Left kidney (tissue), 2 donors: ENCODE results near the gene CNTNAP5. TPM values are rescaled to one million over a fixed set of nuclear protein-coding genes. Genes with fewer than 3 reads are reported as not detected.

Experiments
- DNase-seq: peaks from one replicate; pipeline ENCODE4 v3.0.0-alpha.2; 2013
- polyA plus RNA-seq: library from polyadenylated mRNA; unstranded; fragments of 120-200 nt; gene quantifications from one replicate; pipeline ENCODE4 v1.2.1, GENCODE V29; 2013; ENCODE audit not compliant: insufficient read length

CNTNAP5 gene
- polyA plus RNA-seq, 1 donor, result 0.03 TPM

GRCh38 chr2:124898827-124899226 lies 873.7 kb downstream of the CNTNAP5 start:
- DNase-seq, result no peak

GRCh38 chr2:124908411-124908810 lies 883.3 kb downstream of the CNTNAP5 start:
- DNase-seq, result no peak

GRCh38 chr2:124911560-124911959 lies 886.5 kb downstream of the CNTNAP5 start:
- DNase-seq, result no peak

DNA sequence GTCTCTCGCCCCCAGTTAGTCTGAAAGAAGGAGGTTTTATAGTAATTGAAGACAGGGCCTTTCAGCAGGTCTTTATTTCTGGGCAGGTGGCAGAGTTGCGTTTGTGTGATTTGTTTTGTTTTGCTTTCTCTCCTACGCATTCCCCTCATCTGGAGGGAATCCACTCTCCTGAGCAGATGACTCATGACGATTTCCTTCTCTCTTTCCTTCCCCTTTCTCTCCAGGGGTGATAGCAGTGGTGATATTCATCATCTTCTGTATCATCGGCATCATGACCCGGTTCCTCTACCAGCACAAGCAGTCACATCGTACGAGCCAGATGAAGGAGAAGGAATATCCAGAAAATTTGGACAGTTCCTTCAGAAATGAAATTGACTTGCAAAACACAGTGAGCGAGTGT lies 888.8 kb downstream of the CNTNAP5 start:
- no peak for DNase-seq

- no peak for DNase-seq
Measured at GRCh38 chr2:124915567-124915966, 890.5 kb downstream of the CNTNAP5 start.

DNA sequence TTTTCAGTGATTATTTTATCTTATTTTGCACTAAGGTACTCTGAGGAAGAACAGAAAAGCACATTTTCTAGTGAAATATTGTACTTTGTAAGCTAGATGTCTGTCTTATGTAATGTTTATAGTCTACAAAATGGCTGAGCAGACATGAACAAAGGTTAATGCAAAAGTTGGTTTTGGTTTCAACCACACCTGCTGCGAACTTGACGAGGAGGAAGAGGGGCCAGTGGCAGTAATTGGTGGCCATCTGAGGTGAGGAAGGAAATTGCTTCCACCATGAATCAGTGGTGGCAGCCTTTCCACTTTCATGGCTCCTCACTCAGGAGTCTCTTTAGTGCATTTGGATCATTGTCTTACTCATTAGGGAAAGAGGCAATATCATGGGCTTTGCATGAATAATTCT lies 894.2 kb downstream of the CNTNAP5 start:
- no peak for DNase-seq

DNA sequence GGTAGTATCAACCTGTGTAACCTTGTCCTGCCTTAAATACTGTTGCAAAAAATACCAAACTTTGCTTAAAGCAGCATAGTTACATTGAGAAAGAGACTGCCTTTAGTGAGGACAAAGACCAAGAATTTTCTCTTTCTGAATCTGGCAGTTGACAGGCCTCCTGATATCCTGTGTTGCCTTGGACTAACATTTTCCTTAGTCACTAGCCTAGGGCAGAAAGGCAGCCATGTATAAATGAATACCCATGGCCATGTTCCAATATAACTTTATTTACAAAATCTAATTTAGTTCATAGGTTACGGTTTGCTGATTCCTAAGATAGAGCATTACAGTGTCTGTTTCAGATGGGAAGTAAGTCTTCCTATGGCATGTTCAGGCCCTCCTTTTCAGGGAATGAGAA lies 895.4 kb downstream of the CNTNAP5 start:
- no peak for DNase-seq

DNA sequence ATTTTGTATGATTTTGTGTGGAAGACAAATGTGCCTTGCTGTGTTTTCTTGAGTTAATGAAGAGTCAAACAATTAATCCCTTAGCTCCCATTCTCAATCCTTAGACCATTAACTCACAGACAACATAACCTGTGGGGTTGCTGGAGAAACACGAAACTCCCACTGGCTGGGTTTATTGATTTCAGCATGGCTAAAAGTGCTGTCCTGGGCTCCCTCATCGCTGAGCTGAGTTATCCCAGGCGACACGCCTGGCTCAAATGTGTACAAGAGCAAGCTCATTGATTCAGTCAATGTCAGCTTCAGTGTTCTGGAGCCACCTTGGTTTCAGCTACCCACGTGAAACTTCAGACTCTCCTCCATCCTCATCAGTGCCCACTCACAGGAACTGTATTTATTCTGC lies 896.1 kb downstream of the CNTNAP5 start:
- DNase-seq, result no peak

GRCh38 chr2:124923097-124923496 lies 898.0 kb downstream of the CNTNAP5 start:
- no peak for DNase-seq

GRCh38 chr2:124933883-124934282 lies 908.8 kb downstream of the CNTNAP5 start:
- DNase-seq, result no peak

GRCh38 chr2:124953921-124954320 lies 928.8 kb downstream of the CNTNAP5 start:
- no peak for DNase-seq

GRCh38 chr2:124959581-124959980 lies 934.5 kb downstream of the CNTNAP5 start:
- no peak for DNase-seq

DNA sequence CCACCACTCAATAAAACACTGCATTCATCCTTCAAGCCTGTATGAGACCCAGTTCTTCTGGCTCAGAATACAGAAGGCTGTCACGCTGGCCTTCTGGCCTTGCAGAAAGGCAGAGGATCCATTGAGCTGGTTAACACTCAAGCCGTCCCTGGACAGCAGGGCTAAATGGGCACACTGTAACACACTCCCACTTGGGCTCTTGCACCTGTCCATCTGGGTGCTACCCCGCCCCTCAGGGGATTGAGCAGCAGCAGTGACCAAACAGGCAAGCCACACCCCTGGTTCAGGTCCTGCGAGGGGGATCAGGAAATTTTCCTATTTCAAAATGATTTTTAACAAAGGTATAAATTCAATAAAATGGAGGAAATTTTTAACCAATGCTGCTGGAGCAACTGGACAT lies 936.0 kb downstream of the CNTNAP5 start:
- no peak for DNase-seq
